A549 (cell line): ENCODE measurements around the gene SPATA16. TPM values are rescaled to one million over a fixed set of nuclear protein-coding genes. Genes with fewer than 3 reads are reported as not detected.
"Not testable (repeated sequence)": the region's sequence is repeated elsewhere in the genome, so short reads cannot be mapped to it uniquely, and the experiment has no call there.

ENCODE experiments used
- ATAC-seq, 2 experiments: fragments of 200-7000 bp in 1 of 2; fragments of >200 bp in 1 of 2; cut with Nextera tagmentation in 1 of 2; cut with Tn5 transposase in 1 of 2; 3 replicates each; pipeline versions ENCODE4 v1.8.0 to v1.9.1; 2018 to 2020; ENCODE audit warnings: mild to moderate bottlenecking in 1 of 2, moderate library complexity in 1 of 2
- CTCF ChIA-PET: fragments of 300-600 bp; sonication (Branson Sonifier 250); formaldehyde crosslinking; extraction: SDS; loops from one replicate; lab custom pipeline; 2021; ENCODE audit warnings: antibody characterized with exemption, inconsistent platforms; lab: Yijun Ruan, JAX
- POLR2A ChIA-PET: fragments of 350-600 bp; formaldehyde crosslinking; extraction: SDS; loops from one replicate; lab custom pipeline; 2021; ENCODE audit warnings: antibody characterized with exemption, inconsistent platforms; lab: Yijun Ruan, JAX
- DNase-seq, 2 experiments: peaks; one replicate each; pipeline versions ENCODE4 v3.0.0 to v3.0.0-alpha.2; 2011 to 2016; ENCODE audit warnings: low read depth in 1 of 2, low spot score in 1 of 2
- FAIRE-seq: peaks from 2 replicates; lab custom pipeline; 2011; peaks lifted over from hg19 to GRCh38; lab: Jason Lieb, UNC
- H3K27ac ChIP-seq, 2 experiments: fragments of >200 bp; sonication (Bioruptor Twin); formaldehyde crosslinking; 3 replicates each; pipeline ENCODE4 v1.5.1; 2016 to 2017
- H3K4me1 ChIP-seq: fragments of >200 bp; sonication (Bioruptor Twin); formaldehyde crosslinking; 3 replicates; pipeline ENCODE4 v1.6.1; 2016
- H3K4me2 ChIP-seq: fragments of >200 bp; sonication (Bioruptor Twin); formaldehyde crosslinking; 3 replicates; pipeline ENCODE4 v1.6.1; 2016
- H3K4me3 ChIP-seq: fragments of >200 bp; sonication (Bioruptor Twin); formaldehyde crosslinking; 3 replicates; pipeline ENCODE4 v1.5.1; 2016
- H3K9me3 ChIP-seq: fragments of >200 bp; sonication (Bioruptor Twin); formaldehyde crosslinking; 3 replicates; pipeline ENCODE4 v1.6.1; 2016
- CBX8 ChIP-seq: fragments of 200-600 bp; sonication (generic); IDR thresholded peaks from 2 replicates; pipeline ENCODE4 v1.6.1; 2016
- CEBPB ChIP-seq, 2 experiments: fragments of >200 bp in 1 of 2; sonication (Bioruptor Twin) in 1 of 2; formaldehyde crosslinking in 1 of 2; IDR thresholded peaks; 2 replicates each; pipeline ENCODE4 v1.6.1; 2012 to 2016
- ELK1 ChIP-seq: fragments of 150-350 bp; IDR thresholded peaks from 2 replicates; pipeline ENCODE4 v1.6.1; 2014; ENCODE audit warnings: low read depth, mild to moderate bottlenecking, low read length
- EP300 ChIP-seq, 2 experiments: fragments of >200 bp; sonication (Bioruptor Twin); formaldehyde crosslinking; IDR thresholded peaks; 2 replicates in 1 of 2; 3 replicates in 1 of 2; pipeline ENCODE4 v1.6.1; 2016 to 2017
- JUNB ChIP-seq: fragments of >200 bp; sonication (Bioruptor Twin); formaldehyde crosslinking; IDR thresholded peaks from 2 replicates; pipeline ENCODE4 v1.6.1; 2016
- POLR2A ChIP-seq: IDR thresholded peaks from 2 replicates; pipeline ENCODE4 v1.6.1; 2012; ENCODE audit warnings: mild to moderate bottlenecking, low read length
- REST ChIP-seq: fragments of 200-600 bp; sonication (generic); IDR thresholded peaks from 2 replicates; pipeline ENCODE4 v1.6.1; 2016; ENCODE audit warnings: antibody characterized with exemption, mild to moderate bottlenecking, moderate library complexity
- SMC3 ChIP-seq: fragments of >200 bp; sonication (Bioruptor Twin); formaldehyde crosslinking; IDR thresholded peaks from 3 replicates; pipeline ENCODE4 v1.6.1; 2018; ENCODE audit warnings: inconsistent platforms
- ZC3H11A ChIP-seq: fragments of 450-650 bp; IDR thresholded peaks from 2 replicates; pipeline ENCODE4 v1.6.1; 2014; ENCODE audit warnings: antibody characterized with exemption, mild to moderate bottlenecking
- ZFP36 ChIP-seq: fragments of 450-650 bp; IDR thresholded peaks from 2 replicates; pipeline ENCODE4 v1.6.1; 2014; ENCODE audit warnings: borderline replicate concordance; ENCODE audit not compliant: partially characterized antibody
- WGBS: methylation state at CpG from one replicate; pipeline ENCODE4 v1.1.6; 2017; ENCODE audit errors: missing lambda C conversion rate; 5-methylcytosine and 5-hydroxymethylcytosine counted together
- polyA minus RNA-seq: library from RNA; depleted of rRNA, polyadenylated mRNA; stranded (reverse); fragments of >200 nt; gene quantifications from 2 replicates; pipeline ENCODE4 v1.2.3, GENCODE V29; 2011; rRNA and poly(A)+ RNA removed
- polyA plus RNA-seq, 4 experiments: library from polyadenylated mRNA; depleted of rRNA in 3 of 4; stranded (reverse); fragments of >200 nt; fragmentation: RNase III in 1 of 4; extraction: RNeasy Plus Mini Kit Qiagen cat#74134 plus additional on column Dnase treatment in 1 of 4; gene quantifications; 2 replicates in 3 of 4; 3 replicates in 1 of 4; pipeline ENCODE4 v1.2.3, GENCODE V29; 2011 to 2017
- TF ChIP-seq, protein P1 (sequence below): fragments of >200 bp; sonication (Bioruptor Twin); formaldehyde crosslinking; IDR thresholded peaks from 3 replicates; pipeline ENCODE4 v1.6.1; 2016
- TF ChIP-seq, protein P2 (sequence below): fragments of >200 bp; sonication (Bioruptor Twin); formaldehyde crosslinking; IDR thresholded peaks from 2 replicates; pipeline ENCODE4 v1.6.1; 2016

Gene SPATA16
- polyA plus RNA-seq (2011; rRNA removed) (not detected in 2 replicates), polyA plus RNA-seq (2017; fragmentation: RNase III; extraction: RNeasy Plus Mini Kit Qiagen cat#74134 plus additional on column Dnase treatment) (not detected in 3 replicates), polyA minus RNA-seq (not detected in 2 replicates)
- polyA plus RNA-seq (2012; cell fraction: cytosol; rRNA removed): not detected in 2 replicates
- not detected in 2 replicates for polyA plus RNA-seq (2012; cell fraction: nucleus; rRNA removed)

- DNase-seq: no peak
- TF ChIP-seq ELK1: no peak
- TF ChIP-seq CBX8: no peak
- TF ChIP-seq JUNB: no peak
- TF ChIP-seq, protein P1, sequence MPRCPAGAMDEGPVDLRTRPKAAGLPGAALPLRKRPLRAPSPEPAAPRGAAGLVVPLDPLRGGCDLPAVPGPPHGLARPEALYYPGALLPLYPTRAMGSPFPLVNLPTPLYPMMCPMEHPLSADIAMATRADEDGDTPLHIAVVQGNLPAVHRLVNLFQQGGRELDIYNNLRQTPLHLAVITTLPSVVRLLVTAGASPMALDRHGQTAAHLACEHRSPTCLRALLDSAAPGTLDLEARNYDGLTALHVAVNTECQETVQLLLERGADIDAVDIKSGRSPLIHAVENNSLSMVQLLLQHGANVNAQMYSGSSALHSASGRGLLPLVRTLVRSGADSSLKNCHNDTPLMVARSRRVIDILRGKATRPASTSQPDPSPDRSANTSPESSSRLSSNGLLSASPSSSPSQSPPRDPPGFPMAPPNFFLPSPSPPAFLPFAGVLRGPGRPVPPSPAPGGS: no peak
- TF ChIP-seq, protein P2, sequence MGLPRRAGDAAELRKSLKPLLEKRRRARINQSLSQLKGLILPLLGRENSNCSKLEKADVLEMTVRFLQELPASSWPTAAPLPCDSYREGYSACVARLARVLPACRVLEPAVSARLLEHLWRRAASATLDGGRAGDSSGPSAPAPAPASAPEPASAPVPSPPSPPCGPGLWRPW: no peak
- no peak for TF ChIP-seq CEBPB (IDR thresholded peaks at IDR 0.05)
- no peak for TF ChIP-seq POLR2A
- TF ChIP-seq SMC3: no peak
- no peak for TF ChIP-seq ZC3H11A
- no peak for TF ChIP-seq ZFP36
- no peak for TF ChIP-seq REST
- TF ChIP-seq, all 56 proteins: peak for 0
- Histone ChIP-seq H3K27ac (no peak within 1 kb of the TSS), H3K4me2 (no peak within 1 kb of the TSS), H3K4me3 (no peak within 1 kb of the TSS), H3K4me1 (no peaks in the 10 kb centered on the region), H3K9me3 (no peaks in the 10 kb centered on the region)
- ChIA-PET POLR2A (no interaction called here), CTCF (no interaction called here)
- WGBS: 48% methylated on average over 17 of the region's 18 CpGs
- ATAC-seq: no peak
- FAIRE-seq: no peak
Measured at GRCh38 chr3:173140986-173141385, at the start of gene SPATA16. TSS of gene SPATA16 (minus strand) at chr3:173141235. CDS start at chr3:173117731, 23,504 bp downstream.

- H3K9me3 ChIP-seq, DNase-seq, FAIRE-seq, H3K27ac ChIP-seq, H3K4me1 ChIP-seq, POLR2A ChIA-PET, CTCF ChIA-PET, H3K4me2 ChIP-seq, ATAC-seq, H3K4me3 ChIP-seq: not testable (repeated sequence)
- WGBS: 16% methylated on average over 4 of the region's 4 CpGs
Measured at GRCh38 chr3:173183022-173183421, 42.0 kb upstream of the SPATA16 start.

DNA sequence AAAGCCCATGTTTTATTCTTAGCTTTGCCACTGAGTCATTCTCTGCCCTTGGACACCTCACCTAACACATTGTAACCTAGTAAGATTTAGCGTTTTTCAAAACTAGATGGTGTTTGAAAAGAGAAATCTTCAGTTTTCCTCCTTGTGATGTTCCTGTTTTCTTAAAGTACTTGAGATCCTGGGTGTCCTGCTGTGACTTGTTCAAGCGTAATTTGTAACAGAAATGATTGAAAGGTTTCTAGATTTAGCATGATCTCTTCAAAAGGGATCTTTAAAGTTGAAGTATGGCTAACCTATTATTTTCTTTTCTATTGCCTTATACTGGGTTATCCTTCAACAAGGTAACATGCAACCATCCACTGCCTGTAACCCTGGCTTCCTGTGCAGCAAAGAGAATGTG, 32.6 kb upstream of the SPATA16 start:
- CTCF ChIA-PET: no interaction called here
- ATAC-seq (no peak), DNase-seq (no peak), FAIRE-seq (no peak)
- Histone ChIP-seq H3K9me3 (no peaks in the 10 kb centered on the region), H3K4me2 (no peak overlapping the region), H3K27ac (no peak overlapping the region), H3K4me1 (no peaks in the 10 kb centered on the region), H3K4me3 (no peak overlapping the region)
- no peak for TF ChIP-seq ELK1
- TF ChIP-seq EP300 (IDR thresholded peaks at IDR 0.05): no peak
- WGBS: 9% methylated on average over 2 of the region's 2 CpGs
- POLR2A ChIA-PET: no interaction called here

GRCh38 chr3:173159139-173159538, 18.1 kb upstream of the SPATA16 start:
- H3K27ac ChIP-seq, H3K4me2 ChIP-seq, DNase-seq, ATAC-seq, POLR2A ChIA-PET, H3K9me3 ChIP-seq, FAIRE-seq, H3K4me1 ChIP-seq, H3K4me3 ChIP-seq: not testable (repeated sequence)
- CTCF ChIA-PET: interaction anchor here (1.2 kb wide), 1 partner anchor 13 kb away, joined by 4 read pairs; no protein-coding TSS in a partner anchor
- 34% methylated on average over 6 of the region's 8 CpGs for WGBS

DNA sequence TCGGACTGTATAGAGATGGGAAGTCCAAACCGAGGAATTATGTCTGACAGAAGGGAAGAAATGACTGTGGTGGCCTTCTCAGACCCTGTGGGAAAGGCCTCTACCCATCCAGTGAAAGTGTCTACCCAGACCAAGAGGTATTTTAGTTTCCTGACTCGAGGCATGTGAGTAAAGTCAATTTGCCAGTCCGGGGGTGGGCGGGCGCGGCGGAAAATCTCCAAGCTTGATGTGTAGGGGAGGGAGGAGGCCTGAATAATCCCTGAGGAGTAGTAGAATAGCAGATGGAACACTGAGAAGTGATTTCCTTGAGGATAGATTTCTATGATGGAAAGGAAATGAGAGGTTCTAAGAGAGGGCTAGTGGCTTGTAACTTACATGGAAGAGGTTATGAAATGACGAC, 15.5 kb upstream of the SPATA16 start:
- H3K9me3 ChIP-seq, H3K27ac ChIP-seq, H3K4me3 ChIP-seq, ATAC-seq, DNase-seq, H3K4me2 ChIP-seq, H3K4me1 ChIP-seq, FAIRE-seq, CTCF ChIA-PET, POLR2A ChIA-PET: not testable (repeated sequence)
- 63% methylated on average over 9 of the region's 9 CpGs for WGBS
